Measurements from ENCODE around the gene TIAL1.
"Not testable (repeated sequence)": the region's sequence is repeated elsewhere in the genome, so short reads cannot be mapped to it uniquely, and the experiment has no call there.

Gene TIAL1

DNA sequence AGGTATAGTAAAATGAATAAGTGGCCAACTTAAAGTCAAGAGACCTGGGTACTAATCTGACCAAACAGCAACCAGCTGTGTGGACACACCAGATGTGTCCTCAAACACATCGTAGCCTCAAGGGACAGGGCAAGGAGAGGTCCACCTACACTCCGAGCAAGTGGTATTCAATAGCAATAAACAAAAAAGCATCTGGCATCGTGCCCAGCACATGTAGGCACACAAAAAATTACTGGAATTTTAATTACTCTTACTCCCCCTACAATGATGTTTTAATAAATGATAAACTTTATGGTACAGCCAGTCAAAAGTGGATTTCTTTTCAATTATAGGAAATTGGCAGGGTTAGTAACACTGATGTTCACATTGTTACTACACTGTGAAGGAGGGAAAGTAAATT, 50.8 kb downstream of the TIAL1 start:
- DNase-seq, result no peak

DNA sequence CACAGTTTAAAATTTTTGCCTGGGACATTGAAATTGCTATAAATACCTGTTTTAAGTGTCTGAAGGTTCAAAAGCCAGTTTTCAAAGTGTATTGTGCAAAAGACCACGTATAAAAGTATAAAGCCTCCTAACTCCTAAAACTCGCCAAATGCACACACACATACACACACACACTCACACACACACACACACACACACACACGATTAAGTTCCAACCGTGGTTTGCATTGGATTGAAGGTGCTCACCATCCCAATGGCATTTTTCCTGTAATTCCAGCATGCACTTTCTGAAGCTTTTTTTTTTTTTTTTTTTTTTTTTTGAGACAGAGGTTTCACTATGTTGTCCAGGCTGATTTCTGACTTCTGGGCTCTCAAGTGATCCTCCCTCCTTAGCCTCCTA, 51.5 kb downstream of the TIAL1 start:
- no peak for DNase-seq

DNA sequence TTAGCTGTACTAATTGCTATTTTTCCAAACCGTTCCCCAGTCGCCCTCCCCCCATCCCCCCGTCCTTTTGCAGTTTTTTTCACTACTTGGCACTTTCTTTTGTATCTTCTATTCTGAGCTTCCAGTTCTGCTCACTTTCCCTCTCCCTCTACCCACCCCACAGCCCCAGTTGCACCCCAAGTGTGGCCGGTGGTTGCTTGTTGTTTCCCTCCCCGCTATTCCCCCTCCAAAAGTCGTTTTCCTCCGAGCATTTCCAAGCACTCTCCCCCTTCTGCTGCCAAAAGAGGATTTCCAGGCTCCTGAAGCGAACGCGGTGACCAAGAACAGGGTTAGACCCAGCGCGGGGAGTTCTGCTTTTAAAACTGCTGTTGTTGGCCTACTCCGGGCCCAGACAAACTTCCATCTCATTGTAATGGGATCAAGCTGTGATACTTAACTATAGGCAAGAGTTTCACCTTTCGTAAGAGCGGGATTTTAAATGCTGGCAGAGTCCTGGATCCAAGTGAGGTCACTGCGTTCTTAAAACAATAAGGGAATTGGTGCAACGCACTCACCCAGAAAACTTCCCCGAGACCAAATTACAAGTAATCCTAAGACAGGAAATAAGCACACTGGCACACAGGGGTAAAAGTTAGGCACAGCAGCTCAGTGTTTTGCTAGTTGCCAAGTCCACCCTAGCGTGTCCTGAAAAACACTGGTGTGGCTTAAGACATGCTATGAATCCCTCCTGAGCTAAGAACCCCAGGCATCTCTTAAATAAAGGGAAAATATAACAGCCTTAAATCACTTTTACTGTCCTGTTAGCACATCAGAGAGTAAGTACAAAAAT, 52.7 kb downstream of the TIAL1 start:
- no peak for DNase-seq

DNA sequence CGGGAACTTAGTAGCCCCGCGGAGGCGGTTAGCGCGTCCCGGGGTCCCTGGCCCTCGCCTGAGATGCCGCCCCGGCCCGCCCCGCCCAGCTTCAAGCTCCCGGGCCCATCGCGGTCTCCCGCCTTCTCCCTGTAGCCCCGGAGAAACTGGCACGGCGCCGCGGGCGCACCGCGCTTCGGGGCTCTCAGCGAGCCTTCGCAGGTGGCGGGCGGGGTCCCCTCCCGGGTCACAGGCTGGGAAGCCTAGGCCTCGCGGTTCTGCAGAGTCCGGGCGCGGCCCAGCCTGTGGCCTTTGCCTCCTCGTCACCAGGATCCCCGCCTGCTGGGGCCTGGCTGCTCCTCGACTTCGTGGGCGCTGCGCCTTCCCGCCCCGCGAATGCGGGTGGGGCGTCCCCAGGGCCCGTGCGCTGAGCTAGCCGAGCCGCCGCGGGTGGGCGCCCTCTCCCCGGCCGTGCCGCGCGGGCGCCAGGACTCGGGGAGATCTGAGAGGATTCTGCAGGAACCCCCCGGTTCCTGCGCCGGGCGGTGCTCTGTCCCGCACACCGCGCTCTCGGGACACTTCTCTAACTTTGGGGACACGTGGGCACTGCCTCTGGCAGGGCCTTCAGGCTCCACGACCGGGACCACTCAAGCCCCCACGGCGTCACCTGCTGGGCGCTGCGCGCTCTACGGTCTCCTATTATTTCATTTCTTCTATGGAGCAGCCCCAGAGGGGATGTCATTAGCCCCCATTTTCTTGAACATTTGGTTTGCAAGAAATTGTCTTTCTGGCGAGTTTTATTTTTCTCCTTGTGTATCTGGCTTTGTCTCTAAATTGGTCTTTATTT, 53.6 kb downstream of the TIAL1 start:
- peak; percentile 72 for DNase-seq

DNA sequence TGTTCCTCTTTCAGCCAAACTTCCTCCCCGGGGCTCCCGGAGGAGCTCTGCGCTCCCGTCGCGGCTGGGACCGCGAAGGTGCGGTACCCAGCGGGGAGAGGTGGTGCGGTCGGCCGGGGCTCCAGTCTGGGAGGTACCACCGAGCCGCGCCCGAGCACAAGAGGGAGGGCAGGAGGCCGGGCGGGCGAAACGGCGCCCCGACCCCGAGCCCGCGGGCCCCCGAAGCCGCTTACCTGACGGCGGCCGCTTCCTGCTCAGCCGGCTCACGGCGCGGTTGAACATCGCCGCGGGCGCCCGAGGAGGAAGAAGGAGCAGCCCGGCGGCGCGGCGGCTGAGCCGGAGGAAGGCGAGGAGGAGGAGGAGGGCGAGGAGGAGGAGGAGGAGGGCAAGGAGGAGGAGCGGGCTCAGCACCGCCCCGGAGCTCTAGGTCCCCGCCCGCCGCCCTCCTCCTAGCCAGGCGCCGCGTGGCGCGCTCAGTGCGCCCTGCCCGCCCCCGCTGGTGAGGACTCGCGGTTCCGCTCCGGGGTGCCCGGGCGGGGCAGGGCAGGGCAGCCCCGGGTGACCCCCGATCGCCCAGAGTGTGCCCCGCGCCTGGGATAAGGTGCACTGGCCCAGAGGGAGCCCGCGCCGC, 54.3 kb downstream of the TIAL1 start, which contains the start of gene RGS10:
TSS of gene RGS10 (minus strand) at position 363 of the 631 bp plus-strand sequence. CDS start at position 282, 81 bp downstream.
- DNase-seq, result peak; percentile 89

DNA sequence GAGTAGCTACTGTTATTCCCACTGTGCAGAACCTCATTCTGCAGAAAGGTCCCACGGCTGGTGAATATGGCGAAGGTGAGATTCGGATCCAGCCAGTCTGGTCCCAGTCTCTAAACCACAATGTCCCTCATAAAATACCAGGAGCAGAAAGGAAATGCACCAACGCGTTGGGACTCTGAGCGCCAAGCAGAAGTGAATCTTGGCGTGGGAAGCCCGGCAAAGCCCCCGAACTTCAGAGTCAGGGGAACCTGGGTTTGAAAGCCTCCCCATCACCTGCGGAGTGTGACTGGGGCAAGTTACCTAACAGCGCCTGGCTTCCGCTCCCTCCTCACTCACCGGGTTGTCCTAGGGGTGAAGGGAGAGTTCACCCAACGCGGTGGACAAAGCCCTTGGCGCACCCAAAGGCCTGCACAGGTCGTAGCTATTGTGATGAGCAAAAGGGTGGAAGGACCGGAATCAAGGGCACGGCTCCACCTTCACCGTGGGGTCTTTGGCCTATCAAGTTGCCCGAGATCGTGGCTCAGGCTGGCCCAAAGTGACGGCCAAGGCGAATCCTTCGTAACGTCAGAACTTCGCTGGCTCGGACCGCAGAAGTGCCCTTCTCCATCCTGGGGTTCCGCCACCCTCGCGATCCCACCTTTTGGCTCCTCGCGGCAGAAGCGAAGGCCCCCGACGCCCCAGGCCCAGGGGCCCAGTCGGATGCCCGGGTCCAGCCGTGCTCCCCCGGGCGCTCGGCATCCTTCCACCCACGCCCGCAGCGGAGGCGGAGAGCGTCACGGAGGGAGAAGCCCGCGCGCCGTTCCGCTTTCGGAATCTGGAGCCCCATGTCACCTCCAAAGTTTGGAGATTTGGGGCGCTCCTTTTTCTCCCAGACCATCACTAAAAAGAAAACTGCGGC, 55.1 kb downstream of the TIAL1 start:
- peak; percentile 83 for DNase-seq

DNA sequence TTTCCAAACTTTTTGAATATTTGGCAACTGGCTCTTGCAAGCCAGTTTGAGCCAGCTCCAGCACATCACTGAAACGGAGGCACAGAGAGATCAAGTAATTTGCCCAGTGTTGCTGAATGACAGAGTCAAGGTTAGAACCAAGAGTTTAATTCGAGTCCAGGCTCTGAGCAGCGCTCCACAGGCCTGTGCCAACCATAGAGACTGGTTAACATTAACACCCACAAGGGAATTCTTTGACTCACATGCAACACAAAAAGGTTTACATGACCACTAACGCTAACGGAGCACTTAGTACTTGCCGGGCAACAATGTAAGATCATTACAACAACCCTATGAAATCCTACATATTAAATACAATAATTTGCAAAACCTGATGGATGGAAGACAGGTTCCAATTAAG, 55.7 kb downstream of the TIAL1 start:
- DNase-seq, result no peak

DNA sequence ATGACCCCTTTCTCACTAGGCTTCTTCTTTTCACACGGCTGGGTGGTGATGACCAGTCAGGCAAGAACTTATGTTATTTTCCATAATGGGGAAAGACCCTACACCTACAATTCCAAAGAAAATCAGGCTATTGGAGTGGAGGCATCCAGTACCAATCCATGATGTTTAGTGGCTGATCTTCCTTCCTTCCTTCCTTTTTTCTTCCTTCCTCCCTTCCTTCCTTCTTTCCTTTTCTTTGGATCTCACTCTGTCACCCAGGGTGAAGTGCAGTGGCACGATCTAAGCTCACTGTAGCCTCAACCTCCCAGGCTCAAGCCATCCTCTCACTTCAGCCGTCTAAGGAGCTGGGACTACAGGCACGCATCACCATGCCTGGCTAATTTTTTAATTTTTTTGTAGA, 56.7 kb downstream of the TIAL1 start:
- no peak for DNase-seq

DNA sequence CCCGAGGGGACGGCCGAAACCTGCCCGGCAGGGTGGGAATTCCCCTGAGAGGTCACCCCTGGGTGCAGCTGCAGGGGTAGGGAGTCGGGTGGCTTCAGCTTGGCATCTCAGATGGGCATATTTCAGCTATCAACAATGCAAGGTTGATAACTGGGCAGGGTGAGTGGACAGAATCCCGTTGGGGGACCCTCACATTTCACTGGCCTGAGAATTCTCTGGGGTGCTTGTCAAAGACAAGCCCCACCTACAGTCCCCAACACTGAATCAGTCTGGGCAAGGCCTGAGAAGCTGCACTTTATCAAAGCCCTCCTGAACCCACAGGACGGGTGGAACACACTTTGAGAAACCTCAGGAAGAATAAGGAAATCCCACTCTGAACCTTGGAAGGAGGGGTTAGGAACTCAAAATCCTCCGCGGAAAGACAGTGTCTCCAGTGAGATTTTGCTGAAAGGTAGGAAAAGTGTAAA, 57.4 kb downstream of the TIAL1 start:
- DNase-seq, result no peak

DNA sequence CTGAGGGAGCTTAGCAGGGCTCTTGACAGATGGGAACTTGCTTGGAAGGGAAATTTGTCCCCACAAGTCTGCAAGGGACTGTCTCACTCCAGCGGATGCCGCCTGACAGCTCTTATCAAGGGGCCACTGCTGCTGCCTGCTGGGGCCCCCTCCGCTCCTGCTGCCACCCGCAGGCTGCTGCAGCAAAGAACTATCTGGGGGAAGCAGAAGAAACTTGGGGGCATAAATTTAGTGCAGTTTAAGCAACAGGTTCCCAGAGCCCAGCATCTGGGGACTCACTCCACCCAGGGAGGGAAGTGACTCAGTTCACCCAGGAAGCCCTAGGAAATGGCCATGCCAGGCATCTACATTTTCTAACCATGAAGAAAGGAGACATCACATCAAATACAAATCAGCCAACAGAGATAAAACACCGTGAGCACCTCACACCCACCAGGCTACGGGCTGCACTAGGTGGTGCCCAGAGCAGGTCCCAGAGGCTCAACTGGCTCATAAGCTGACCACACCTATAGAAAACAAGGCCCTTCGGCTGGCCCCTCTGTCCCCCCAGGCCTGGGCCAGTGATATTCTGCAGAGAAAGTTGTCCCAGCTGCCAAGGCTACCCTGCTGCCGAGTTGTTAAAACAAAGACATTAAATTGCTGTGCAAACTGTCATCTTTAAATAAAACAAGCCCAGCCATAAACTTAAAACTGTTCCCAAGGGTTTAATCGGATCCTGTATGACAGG, 58.0 kb downstream of the TIAL1 start:
- DNase-seq, result no peak

DNA sequence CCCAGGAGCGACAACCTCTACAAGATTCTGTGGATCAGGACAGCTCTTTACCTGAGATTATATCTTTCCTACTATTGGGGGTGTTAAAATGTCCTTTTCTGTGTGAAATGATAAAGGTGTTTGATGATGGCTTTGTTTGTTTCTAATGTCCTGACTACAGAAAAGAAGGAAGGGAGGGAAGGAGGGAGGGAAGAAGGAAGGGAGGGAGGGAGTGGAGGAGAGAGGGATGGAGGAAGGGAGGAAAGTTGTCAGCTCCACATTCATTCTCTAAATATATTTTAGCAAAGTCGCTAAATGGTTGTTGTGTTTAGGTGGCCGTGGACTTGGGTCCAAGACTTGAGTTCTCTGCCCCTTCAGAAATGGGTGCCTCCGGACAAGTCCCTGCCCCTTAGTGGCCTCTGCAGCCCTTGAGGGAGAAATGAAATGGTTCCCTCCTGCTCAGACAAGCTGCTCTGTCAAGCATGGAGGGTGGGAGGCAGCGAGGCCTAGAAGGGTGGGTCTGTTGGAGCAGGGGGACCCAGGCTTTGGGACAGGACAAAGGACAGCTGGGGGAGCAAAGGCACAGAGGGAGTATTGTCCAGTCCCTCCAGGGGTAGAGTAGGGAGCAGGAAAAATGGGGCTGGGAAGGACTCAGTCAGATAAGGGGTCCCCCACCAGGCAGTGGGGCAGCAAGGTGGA, 58.7 kb downstream of the TIAL1 start:
- DNase-seq, result no peak

DNA sequence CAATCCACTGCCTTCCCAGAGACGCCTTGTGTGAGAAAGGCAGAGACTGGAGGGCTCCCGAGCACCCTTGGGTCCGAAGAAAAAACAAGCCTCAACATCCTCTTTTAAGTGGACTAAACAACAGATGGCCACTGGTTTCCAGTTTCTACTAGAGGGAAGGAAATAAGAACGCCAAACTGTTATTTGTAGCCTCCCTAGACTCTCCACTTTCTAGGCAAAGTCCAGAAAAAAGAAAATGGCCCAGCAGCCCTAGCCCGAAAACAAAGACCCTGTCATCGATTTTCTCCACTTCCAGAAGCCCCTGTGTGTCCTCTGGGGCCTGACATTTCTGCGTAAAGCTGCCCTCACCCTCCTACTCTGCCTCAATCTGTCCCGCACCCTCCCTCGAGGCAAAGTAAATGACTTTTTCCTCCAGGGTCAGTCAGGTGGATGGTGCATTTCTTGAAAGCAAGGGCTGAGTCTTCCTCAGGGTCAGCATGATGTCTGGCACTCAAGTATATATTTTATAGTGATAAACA, 60.2 kb downstream of the TIAL1 start:
- no peak for DNase-seq

DNA sequence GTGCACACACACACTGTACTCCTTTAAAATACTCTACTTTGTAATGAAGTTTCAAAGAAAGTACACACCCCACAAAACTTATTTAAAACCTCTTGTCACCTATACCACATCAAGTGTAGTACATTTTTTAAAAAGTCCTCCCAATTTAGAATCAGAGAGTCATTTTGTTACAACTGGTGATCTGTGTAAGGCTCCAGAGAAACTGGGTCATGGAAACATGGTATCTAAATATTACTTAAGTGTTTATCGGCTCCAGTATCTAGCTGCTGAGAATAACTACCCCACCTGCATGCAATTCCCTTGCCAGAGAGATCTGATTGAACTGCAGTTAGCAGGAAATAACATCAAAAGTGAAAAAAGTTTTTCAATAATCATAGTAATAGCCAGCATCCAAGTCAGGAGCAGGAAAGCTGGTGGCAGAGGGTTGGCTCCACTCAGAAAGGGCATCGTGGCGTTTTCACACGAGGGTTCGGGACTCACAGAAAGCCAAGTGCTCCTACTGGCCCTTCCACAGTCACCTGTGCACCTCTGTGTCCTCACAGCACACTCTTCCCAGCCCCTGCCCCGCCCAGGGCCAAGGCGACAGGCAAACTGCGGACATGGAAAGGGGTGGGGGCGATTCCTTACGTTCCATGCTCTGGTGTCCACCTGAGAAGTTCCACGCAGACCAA, 60.8 kb downstream of the TIAL1 start:
- no peak for DNase-seq

DNA sequence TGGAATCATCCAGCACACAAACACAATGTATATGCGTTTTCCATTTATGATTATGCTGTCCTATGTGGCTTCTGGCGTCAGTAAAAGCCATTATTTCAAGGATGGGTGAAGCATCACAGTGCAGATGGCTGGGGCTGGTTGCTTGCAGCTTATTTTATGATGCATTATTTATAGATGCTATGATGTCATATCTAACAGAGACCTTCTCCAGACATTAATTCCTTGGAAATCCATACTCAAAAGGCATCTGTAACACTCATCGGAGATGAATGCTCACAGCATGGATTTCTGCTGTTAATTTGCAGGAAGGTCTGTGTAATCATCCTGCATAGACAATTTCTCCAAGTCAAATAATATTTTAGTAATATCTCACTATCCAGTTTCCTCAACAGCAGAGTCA, 61.5 kb downstream of the TIAL1 start:
- no peak for DNase-seq

DNA sequence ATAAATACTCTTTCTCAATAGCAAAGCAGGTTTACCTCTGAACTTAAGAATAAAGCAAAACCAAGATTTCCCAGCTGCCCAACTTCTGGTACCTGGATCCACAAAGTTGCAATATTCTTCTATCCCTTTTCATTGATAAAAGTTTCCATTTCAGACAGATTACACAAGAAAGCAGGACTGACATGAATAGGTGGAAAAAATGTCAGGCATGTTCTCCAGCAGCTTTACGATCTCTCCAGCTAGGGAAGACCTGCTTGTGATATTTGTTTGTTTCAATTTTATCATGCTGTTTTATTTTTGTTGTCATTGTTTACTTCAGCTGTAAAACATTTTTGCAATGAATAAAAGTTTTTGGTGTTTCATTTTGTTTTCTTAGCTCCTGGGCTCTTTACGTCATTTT, 63.3 kb downstream of the TIAL1 start:
- DNase-seq, result no peak

DNA sequence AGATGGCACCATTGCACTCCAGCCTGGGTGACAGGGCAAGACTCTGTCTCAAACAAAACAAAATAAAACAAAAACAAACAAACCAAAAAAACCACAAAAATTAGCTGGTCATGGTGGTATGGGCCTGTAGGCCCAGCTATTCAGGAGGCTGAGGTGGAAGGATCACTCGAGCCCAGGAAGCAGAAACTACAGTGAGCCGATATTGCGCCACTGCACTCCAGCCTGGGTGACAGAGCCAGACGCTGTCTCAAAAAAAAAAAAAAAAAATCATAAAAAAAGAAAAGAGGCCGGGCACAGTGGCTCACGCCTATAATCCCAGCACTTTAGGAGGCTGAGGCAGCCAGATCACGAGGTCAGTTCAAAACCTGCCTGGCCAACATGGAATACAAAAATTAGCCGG, 64.0 kb downstream of the TIAL1 start:
- DNase-seq, result not testable (repeated sequence)

DNA sequence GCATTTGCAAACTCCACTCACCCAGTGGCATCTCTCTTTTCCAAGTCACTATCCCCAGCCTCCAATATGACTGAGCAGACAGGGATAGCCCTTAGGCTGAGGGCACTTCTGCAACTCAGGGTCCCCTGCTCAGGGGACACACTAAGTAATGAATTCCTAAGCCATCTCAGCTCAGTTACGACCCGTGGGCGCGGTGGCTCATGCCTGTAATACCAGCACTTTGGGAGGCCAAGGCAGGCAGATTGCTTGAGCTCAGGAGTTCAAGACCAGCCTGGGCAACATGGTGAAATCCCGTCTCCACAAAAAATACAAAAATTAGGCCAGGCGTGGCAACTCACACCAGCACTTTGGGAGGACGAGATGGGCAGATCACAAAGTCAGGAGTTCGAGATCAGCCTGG, 64.5 kb downstream of the TIAL1 start:
- not testable (repeated sequence) for DNase-seq

DNA sequence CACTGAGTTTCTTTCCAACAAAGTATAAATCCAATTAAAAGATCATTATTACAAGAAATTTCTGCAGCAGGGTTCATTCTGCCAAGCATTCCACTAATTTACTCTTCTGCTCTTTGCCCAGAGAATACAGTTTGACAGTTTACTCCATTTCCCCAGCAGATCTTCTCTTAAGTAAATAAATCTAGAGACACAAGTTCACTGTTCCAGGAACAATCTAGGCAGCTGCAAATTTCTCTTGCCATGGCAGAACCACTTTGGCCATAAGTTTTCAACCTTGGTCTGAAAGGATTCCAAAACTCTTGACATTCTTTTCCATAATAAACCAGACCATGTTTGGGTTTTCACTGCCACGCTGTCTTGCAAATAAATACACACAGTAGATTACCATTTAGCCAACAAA, 65.7 kb downstream of the TIAL1 start:
- DNase-seq, result no peak

DNA sequence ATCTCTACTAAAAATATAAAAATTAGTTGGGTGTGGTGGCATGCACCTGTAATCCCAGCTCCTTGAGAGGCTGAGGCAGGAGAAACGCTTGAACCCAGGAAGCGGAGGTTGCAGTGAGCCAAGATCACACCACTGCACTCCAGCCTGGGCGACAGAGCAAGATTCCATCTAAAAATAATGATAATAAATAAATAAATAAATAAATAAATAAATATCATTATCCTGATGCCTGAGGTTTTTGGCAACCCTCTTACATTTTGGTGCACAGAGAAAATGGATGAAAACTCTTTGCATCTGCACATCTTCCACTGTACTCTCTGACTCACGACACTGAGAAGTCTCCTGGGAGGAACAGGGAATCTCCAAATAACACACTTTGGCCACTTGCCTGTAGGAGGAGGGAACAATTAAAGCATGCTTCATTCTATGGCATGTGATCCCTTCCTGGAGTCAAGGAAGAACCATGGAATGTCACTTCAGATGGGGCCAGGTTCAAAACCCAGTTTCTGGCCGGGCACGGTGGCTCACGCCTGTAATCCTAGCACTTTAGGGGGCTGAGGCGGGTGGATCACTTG, 68.0 kb downstream of the TIAL1 start:
- not testable (repeated sequence) for DNase-seq
